H1 (cell line): ENCODE results near the gene CGB7. TPM values are rescaled to one million over a fixed set of nuclear protein-coding genes. Genes with fewer than 3 reads are reported as not detected.
"Not testable (repeated sequence)": the region's sequence is repeated elsewhere in the genome, so short reads cannot be mapped to it uniquely, and the experiment has no call there.

Experiments used
- CTCF ChIA-PET: fragments of 300-600 bp; sonication (Branson Sonifier 250); formaldehyde crosslinking; loops from one replicate; lab custom pipeline; 2021; ENCODE audit not compliant: partially characterized antibody; lab: Charles Lee
- POLR2A ChIA-PET: fragments of 300-600 bp; sonication (Branson Sonifier 250); formaldehyde crosslinking; loops from one replicate; lab custom pipeline; 2021; ENCODE audit warnings: inconsistent platforms; ENCODE audit not compliant: partially characterized antibody; lab: Charles Lee
- DNase-seq, 2 experiments: peaks; one replicate each; pipeline versions ENCODE4 v3.0.0 to v3.0.0-alpha.2; 2010 to 2022; ENCODE audit warnings: low spot score in 2 of 2, low read depth in 1 of 2, mixed read lengths in 1 of 2
- FAIRE-seq: peaks from 2 replicates; lab custom pipeline; 2011; peaks lifted over from hg19 to GRCh38; lab: Jason Lieb, UNC
- H2AFZ ChIP-seq: 2 replicates; pipeline ENCODE4 v1.8.1; 2012; ENCODE audit warnings: low read length, inconsistent platforms
- H2AK5ac ChIP-seq: 2 replicates; pipeline ENCODE4 v1.6.1; 2013; ENCODE audit warnings: low read depth, low read length
- H2BK120ac ChIP-seq: replicated peaks from 2 replicates; pipeline ENCODE3; 2013; ENCODE audit warnings: low read depth, low read length, inconsistent platforms
- H2BK12ac ChIP-seq: 2 replicates; pipeline ENCODE4 v1.6.1; 2013; ENCODE audit warnings: low read depth, low read length
- H2BK15ac ChIP-seq: 2 replicates; pipeline ENCODE4 v1.6.1; 2013; ENCODE audit warnings: low read length
- H2BK20ac ChIP-seq: 2 replicates; pipeline ENCODE4 v1.6.1; 2013; ENCODE audit warnings: low read length
- H2BK5ac ChIP-seq: 2 replicates; pipeline ENCODE4 v1.6.1; 2013; ENCODE audit warnings: low read depth, low read length
- H3K14ac ChIP-seq: 2 replicates; pipeline ENCODE4 v1.6.1; 2013; ENCODE audit warnings: inconsistent platforms; ENCODE audit not compliant: insufficient read length
- H3K18ac ChIP-seq: 2 replicates; pipeline ENCODE4 v1.6.1; 2013; ENCODE audit warnings: low read length; ENCODE audit errors: extremely low read depth
- H3K23ac ChIP-seq: 2 replicates; pipeline ENCODE4 v1.6.1; 2013; ENCODE audit warnings: inconsistent platforms; ENCODE audit not compliant: insufficient read length
- H3K23me2 ChIP-seq: 2 replicates; pipeline ENCODE4 v1.6.1; 2013; ENCODE audit warnings: low read depth, low read length
- H3K27ac ChIP-seq: 2 replicates; pipeline ENCODE4 v1.6.1; 2011; ENCODE audit warnings: low read depth, low read length, inconsistent platforms
- H3K27me3 ChIP-seq, 4 experiments: replicated peaks in 1 of 4; 1 replicate in 1 of 4; 2 replicates in 3 of 4; pipeline versions ENCODE4 v1.6.1 to v1.8.1; 2011 to 2013; ENCODE audit warnings: low read length in 3 of 4, mild to moderate bottlenecking in 3 of 4, inconsistent platforms in 2 of 4, mixed read lengths in 2 of 4, moderate library complexity in 1 of 4; ENCODE audit not compliant: control insufficient read depth in 3 of 4, insufficient read depth in 3 of 4; ENCODE audit errors: extremely low read depth in 1 of 4
- H3K36me3 ChIP-seq, 4 experiments: 2 replicates each; pipeline versions ENCODE4 v1.6.1 to v1.8.1; 2011 to 2013; ENCODE audit warnings: mild to moderate bottlenecking in 4 of 4, low read length in 3 of 4, moderate library complexity in 2 of 4, control low read depth in 1 of 4, inconsistent platforms in 1 of 4; ENCODE audit not compliant: insufficient read depth in 4 of 4, control insufficient read depth in 2 of 4
- H3K4ac ChIP-seq: replicated peaks from 2 replicates; pipeline ENCODE3; 2013; ENCODE audit warnings: low read length, low read depth, mixed read lengths, inconsistent platforms; ENCODE audit not compliant: insufficient read length
- H3K4me1 ChIP-seq, 4 experiments: replicated peaks in 1 of 4; 1 replicate in 1 of 4; 2 replicates in 3 of 4; pipeline versions ENCODE4 v1.6.1 to v1.8.1; 2011 to 2013; ENCODE audit warnings: low read length in 3 of 4, inconsistent platforms in 2 of 4, mixed read lengths in 1 of 4; ENCODE audit not compliant: insufficient read depth in 4 of 4, control insufficient read depth in 3 of 4
- H3K4me2 ChIP-seq, 2 experiments: 2 replicates each; pipeline versions ENCODE4 v1.6.1 to v1.8.1; 2011 to 2013; ENCODE audit warnings: low read depth in 2 of 2, low read length in 2 of 2, control low read depth in 1 of 2, inconsistent platforms in 1 of 2, mild to moderate bottlenecking in 1 of 2; ENCODE audit not compliant: insufficient read depth in 1 of 2
- H3K4me3 ChIP-seq, 4 experiments: fragments of 200-600, 300-600 bp in 1 of 4; sonication (generic), shearing (Covaris generic), sonication (Bioruptor Twin) in 1 of 4; 2 replicates each; pipeline versions ENCODE4 v1.5.1 to v1.8.1; 2011 to 2016; ENCODE audit warnings: low read length in 4 of 4, low read depth in 3 of 4, control low read depth in 2 of 4, inconsistent platforms in 2 of 4, mild to moderate bottlenecking in 2 of 4, mixed read lengths in 1 of 4, moderate library complexity in 1 of 4; ENCODE audit not compliant: insufficient read depth in 2 of 4; ENCODE audit errors: extremely low read depth in 1 of 4
- H3K56ac ChIP-seq: replicated peaks from 2 replicates; pipeline ENCODE3; 2013; ENCODE audit warnings: low read depth, mild to moderate bottlenecking, mixed read lengths, low read length, inconsistent platforms; ENCODE audit not compliant: insufficient read length
- H3K79me1 ChIP-seq: 2 replicates; pipeline ENCODE4 v1.6.1; 2013; ENCODE audit warnings: low read depth, low read length, control low read depth
- H3K79me2 ChIP-seq, 2 experiments: 2 replicates each; pipeline versions ENCODE4 v1.6.1 to v1.8.1; 2012 to 2013; ENCODE audit warnings: low read length in 2 of 2, mild to moderate bottlenecking in 2 of 2, inconsistent platforms in 1 of 2; ENCODE audit not compliant: insufficient read depth in 2 of 2, control insufficient read depth in 1 of 2
- H3K9ac ChIP-seq, 4 experiments: replicated peaks in 1 of 4; 1 replicate in 1 of 4; 2 replicates in 3 of 4; pipeline versions ENCODE4 v1.6.1 to v1.8.1; 2011 to 2013; ENCODE audit warnings: low read depth in 3 of 4, low read length in 3 of 4, control low read depth in 2 of 4, mild to moderate bottlenecking in 2 of 4, moderate library complexity in 2 of 4, inconsistent platforms in 1 of 4; ENCODE audit errors: extremely low read depth in 1 of 4
- H3K9me3 ChIP-seq, 2 experiments: 2 replicates each; pipeline versions ENCODE4 v1.6.1 to v1.8.1; 2012 to 2013; ENCODE audit warnings: mild to moderate bottlenecking in 2 of 2, moderate library complexity in 2 of 2, control low read depth in 1 of 2, inconsistent platforms in 1 of 2, low read depth in 1 of 2, low read length in 1 of 2, mixed read lengths in 1 of 2; ENCODE audit not compliant: insufficient read depth in 2 of 2
- H4K20me1 ChIP-seq, 2 experiments: replicated peaks in 1 of 2; 2 replicates each; pipeline versions ENCODE3 to v1.8.1; 2011 to 2013; ENCODE audit warnings: inconsistent platforms in 2 of 2, low read length in 2 of 2, mild to moderate bottlenecking in 1 of 2; ENCODE audit not compliant: insufficient read depth in 2 of 2, control insufficient read depth in 1 of 2
- H4K5ac ChIP-seq: 2 replicates; pipeline ENCODE4 v1.6.1; 2013; ENCODE audit warnings: low read length, low read depth, mixed read lengths, inconsistent platforms; ENCODE audit not compliant: insufficient read length
- H4K8ac ChIP-seq: 2 replicates; pipeline ENCODE4 v1.8.0; 2013; ENCODE audit warnings: mild to moderate bottlenecking, moderate library complexity, low read length, inconsistent platforms; ENCODE audit not compliant: insufficient read depth; ENCODE audit errors: extremely low read depth
- H4K91ac ChIP-seq: replicated peaks from 2 replicates; pipeline ENCODE3; 2013; ENCODE audit warnings: low read length, mixed read lengths, inconsistent platforms; ENCODE audit not compliant: insufficient read length
- whole genome bisulfite sequencing, 2 experiments: shearing (Covaris generic) in 1 of 2; methylation state at CpG; one replicate each; pipeline versions ENCODE4 v1.1.6 to v1.1.7; 2013 to 2015; ENCODE audit warnings: low lambda C conversion rate in 2 of 2, mixed read lengths in 2 of 2, inconsistent platforms in 1 of 2, low coverage in 1 of 2, missing lambda C conversion rate in 1 of 2; ENCODE audit not compliant: insufficient replicate concordance in 2 of 2, insufficient coverage in 1 of 2, insufficient read length in 1 of 2; ENCODE audit errors: extremely low coverage in 1 of 2, missing lambda C conversion rate in 1 of 2; 5-methylcytosine and 5-hydroxymethylcytosine counted together
- polyA plus RNA-seq, 7 experiments: library from polyadenylated mRNA; depleted of rRNA in 3 of 7; stranded (reverse) in 5 of 7; unstranded in 2 of 7; fragments of >200 nt in 5 of 7; fragments of 200-250 nt in 2 of 7; gene quantifications; 1 replicate in 5 of 7; 2 replicates in 1 of 7; 4 replicates in 1 of 7; pipeline versions ENCODE4 v1.2.1 to v1.2.3, GENCODE V29; 2011 to 2013; ENCODE audit warnings: missing spikeins in 2 of 7, mixed read lengths in 2 of 7
- total RNA-seq: library from RNA; stranded (reverse); fragmentation: NEBNext Ultra II Directional; extraction: Animal tissue kit (Norgen Biotek cat#: 25700); gene quantifications from 2 replicates; pipeline ENCODE4 v1.2.1, GENCODE V29; 2021

CGB7 gene
- total and polyA plus RNA-seq, 2 of the 8 experiments (the other 6 are each of a cell fraction or from before 2014, with no cell fraction given), result 1.2 to 2.2 TPM

GRCh38 chr19:49049834-49050233, 7.7 kb downstream of the CGB7 start:
- not testable (repeated sequence) for H4K8ac ChIP-seq

GRCh38 chr19:49049011-49049410, 8.5 kb downstream of the CGB7 start, which contains the start of gene CGB8:
Gene CGB8, minus strand, starts transcription at chr19:49049111. Its CDS starts 372 bp downstream, at chr19:49048739.
- H3K27ac ChIP-seq, H2BK12ac ChIP-seq, H3K9me3 ChIP-seq, H2BK20ac ChIP-seq, H3K36me3 ChIP-seq, H3K79me1 ChIP-seq, H3K18ac ChIP-seq, H2BK5ac ChIP-seq, H3K4me3 ChIP-seq, H3K4ac ChIP-seq, H2AFZ ChIP-seq, H4K8ac ChIP-seq, H3K14ac ChIP-seq, H3K56ac ChIP-seq, H3K4me2 ChIP-seq, H4K5ac ChIP-seq, H3K23me2 ChIP-seq, H3K27me3 ChIP-seq, H3K23ac ChIP-seq, DNase-seq, H3K4me1 ChIP-seq, POLR2A ChIA-PET, H2BK15ac ChIP-seq, H4K20me1 ChIP-seq, H3K79me2 ChIP-seq, FAIRE-seq, H2AK5ac ChIP-seq, H4K91ac ChIP-seq, H2BK120ac ChIP-seq, H3K9ac ChIP-seq: not testable (repeated sequence)
- 81% methylated on average over 12 of the region's 12 CpGs; no CpG with 5 or more reads in 1 of the 2 experiments for WGBS, 2 experiments
- CTCF ChIA-PET, result interaction anchor here (1.2 kb wide), 1 partner anchor 49 kb away, joined by 3 read pairs; no protein-coding TSS in a partner anchor

More at GRCh38 chr19:49049834-49050233, 7.7 kb downstream of the CGB7 start:
- H3K4me2 ChIP-seq, H3K79me2 ChIP-seq, DNase-seq, H2BK12ac ChIP-seq, H3K18ac ChIP-seq, H3K4ac ChIP-seq, H2AK5ac ChIP-seq, H2BK5ac ChIP-seq, H3K79me1 ChIP-seq, POLR2A ChIA-PET, H3K23ac ChIP-seq, H3K56ac ChIP-seq, H4K91ac ChIP-seq, H2BK20ac ChIP-seq, H2BK120ac ChIP-seq, H3K36me3 ChIP-seq, FAIRE-seq, H3K14ac ChIP-seq, H3K4me1 ChIP-seq, H2AFZ ChIP-seq, H4K5ac ChIP-seq, H3K27ac ChIP-seq, H4K20me1 ChIP-seq, H3K9ac ChIP-seq, H3K4me3 ChIP-seq, H3K9me3 ChIP-seq, H3K27me3 ChIP-seq, H3K23me2 ChIP-seq, H2BK15ac ChIP-seq: not testable (repeated sequence)
- 76% methylated on average over 3 of the region's 4 CpGs; no CpG with 5 or more reads in 1 of the 2 experiments for WGBS, 2 experiments
- CTCF ChIA-PET, result interaction anchor here (1.2 kb wide), 1 partner anchor 50 kb away, joined by 3 read pairs; no protein-coding TSS in a partner anchor
